Erythroblast (primary cell): ENCODE results near the gene TBCC.

Experiments used
- GATA1 ChIP-seq: IDR thresholded peaks from 2 replicates; pipeline ENCODE4 v1.6.1; 2011; ENCODE audit warnings: low read depth, mild to moderate bottlenecking, control low read depth, low read length, moderate library complexity
- POLR2A ChIP-seq: IDR thresholded peaks from 2 replicates; pipeline ENCODE4 v1.6.1; 2011; ENCODE audit warnings: mild to moderate bottlenecking, low read length

DNA sequence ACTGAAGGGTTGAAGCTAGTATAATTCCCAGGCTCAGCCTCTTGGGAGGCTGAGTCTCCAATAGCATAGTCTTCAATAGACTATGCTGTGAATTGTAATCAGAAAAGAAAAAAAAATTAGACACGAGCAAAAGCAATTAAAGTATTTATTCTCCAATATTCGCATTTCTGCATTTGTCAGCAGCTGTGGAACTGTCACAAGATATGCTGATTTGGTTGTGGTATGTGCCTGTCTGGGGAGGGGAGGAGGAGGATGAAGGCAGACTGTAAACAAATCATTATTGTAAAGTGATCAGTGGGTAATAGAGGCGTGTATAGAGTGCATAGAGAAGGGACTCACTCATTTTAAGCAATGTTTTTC, 25.8 kb upstream of the TBCC start:
- TF ChIP-seq POLR2A (no peak), GATA1 (no peak)
